Measurements from ENCODE around the gene PIK3CD.

Gene PIK3CD

GRCh38 chr1:9606948-9607347 lies 44.6 kb upstream of the PIK3CD start:
- no peaks in the 10 kb centered on the region for H3K36me3 ChIP-seq (ENCODE audit: control insufficient read depth, insufficient read depth, low read length)

GRCh38 chr1:9607352-9607751 lies 44.2 kb upstream of the PIK3CD start:
- H3K9me3 ChIP-seq (ENCODE audit: control insufficient read depth, low read length), result no peaks in the 10 kb centered on the region
- no peak overlapping the region for H3K9ac ChIP-seq
- no peak overlapping the region for H3K4me3 ChIP-seq (ENCODE audit: low read depth, low read length)
- H3K4me1 ChIP-seq, result no peaks in the 10 kb centered on the region
- H3K79me2 ChIP-seq, result no peaks in the 10 kb centered on the region
- H3K27me3 ChIP-seq (ENCODE audit: control insufficient read depth, insufficient read depth, low read length), result no peaks in the 10 kb centered on the region
- H3K4me2 ChIP-seq (ENCODE audit: low read length), result no peak overlapping the region
- no peak overlapping the region for H3K27ac ChIP-seq
- H2AFZ ChIP-seq, result no peak overlapping the region
- TF ChIP-seq CTCF (IDR thresholded peaks at IDR 0.05), result no peak
- no peaks in the 10 kb centered on the region for H3K36me3 ChIP-seq (ENCODE audit: control insufficient read depth, insufficient read depth, low read length)

More at GRCh38 chr1:9606948-9607347, 44.6 kb upstream of the PIK3CD start:
- TF ChIP-seq CTCF (IDR thresholded peaks at IDR 0.05), result no peak
- H3K27ac ChIP-seq, result no peak overlapping the region
- no peak overlapping the region for H2AFZ ChIP-seq
- no peak overlapping the region for H3K4me2 ChIP-seq (ENCODE audit: low read length)
- H3K79me2 ChIP-seq, result no peaks in the 10 kb centered on the region
- no peak overlapping the region for H3K9ac ChIP-seq
- H3K9me3 ChIP-seq (ENCODE audit: control insufficient read depth, low read length), result no peaks in the 10 kb centered on the region
- H3K27me3 ChIP-seq (ENCODE audit: control insufficient read depth, insufficient read depth, low read length), result no peaks in the 10 kb centered on the region
- H3K4me3 ChIP-seq (ENCODE audit: low read depth, low read length), result no peak overlapping the region
- no peaks in the 10 kb centered on the region for H3K4me1 ChIP-seq

GRCh38 chr1:9609998-9610397 lies 41.5 kb upstream of the PIK3CD start:
- H3K27me3 ChIP-seq (ENCODE audit: control insufficient read depth, insufficient read depth, low read length), result no peaks in the 10 kb centered on the region
- no peaks in the 10 kb centered on the region for H3K36me3 ChIP-seq (ENCODE audit: control insufficient read depth, insufficient read depth, low read length)
- no peak overlapping the region for H2AFZ ChIP-seq
- no peaks in the 10 kb centered on the region for H3K79me2 ChIP-seq
- H3K9me3 ChIP-seq (ENCODE audit: control insufficient read depth, low read length), result no peaks in the 10 kb centered on the region
- H3K4me1 ChIP-seq, result no peaks in the 10 kb centered on the region
- no peak for TF ChIP-seq CTCF (IDR thresholded peaks at IDR 0.05)
- H3K4me3 ChIP-seq (ENCODE audit: low read depth, low read length), result no peak overlapping the region
- H3K27ac ChIP-seq, result no peak overlapping the region
- H3K9ac ChIP-seq, result no peak overlapping the region
- no peak overlapping the region for H3K4me2 ChIP-seq (ENCODE audit: low read length)

- no peaks in the 10 kb centered on the region for H3K79me2 ChIP-seq
- no peaks in the 10 kb centered on the region for H3K36me3 ChIP-seq (ENCODE audit: control insufficient read depth, insufficient read depth, low read length)
- H3K9me3 ChIP-seq (ENCODE audit: control insufficient read depth, low read length), result no peaks in the 10 kb centered on the region
- no peak overlapping the region for H3K27ac ChIP-seq
- TF ChIP-seq CTCF (IDR thresholded peaks at IDR 0.05), result no peak
- no peak overlapping the region for H3K4me2 ChIP-seq (ENCODE audit: low read length)
- no peak overlapping the region for H3K4me3 ChIP-seq (ENCODE audit: low read depth, low read length)
- no peaks in the 10 kb centered on the region for H3K27me3 ChIP-seq (ENCODE audit: control insufficient read depth, insufficient read depth, low read length)
- no peaks in the 10 kb centered on the region for H3K4me1 ChIP-seq
- H3K9ac ChIP-seq, result no peak overlapping the region
- no peak overlapping the region for H2AFZ ChIP-seq
These were observed 41.0 kb upstream of the PIK3CD start for GRCh38 chr1:9610548-9610947.

- Histone ChIP-seq H3K4me2 (ENCODE audit: low read length) (no peak overlapping the region), H3K36me3 (ENCODE audit: control insufficient read depth, insufficient read depth, low read length) (no peaks in the 10 kb centered on the region), H3K27me3 (ENCODE audit: control insufficient read depth, insufficient read depth, low read length) (no peaks in the 10 kb centered on the region), H3K27ac (no peak overlapping the region), H3K9ac (no peak overlapping the region), H2AFZ (no peak overlapping the region), H3K4me1 (no peaks in the 10 kb centered on the region), H3K79me2 (no peaks in the 10 kb centered on the region), H3K9me3 (ENCODE audit: control insufficient read depth, low read length) (no peaks in the 10 kb centered on the region), H3K4me3 (ENCODE audit: low read depth, low read length) (no peak overlapping the region)
- no peak for TF ChIP-seq CTCF (IDR thresholded peaks at IDR 0.05)
These were observed 39.8 kb upstream of the PIK3CD start for GRCh38 chr1:9611716-9612115.

Measured in parathyroid adenoma (tissue), 2 donors.